Neural crest cell (in vitro differentiated cells): Measurements from ENCODE around the gene ARHGAP9. TPM values are rescaled to one million over a fixed set of nuclear protein-coding genes. Genes with fewer than 3 reads are reported as not detected.

Experiments used
- DNase-seq: peaks from one replicate; pipeline ENCODE4 v3.0.0; 2021; ENCODE audit warnings: low read depth, mixed read lengths, low spot score
- H3K27ac Mint-ChIP-seq: one replicate; pipeline ENCODE4 v1.8.0; 2021; ENCODE audit warnings: mild to moderate bottlenecking, mixed read lengths; ENCODE audit not compliant: unreplicated experiment
- H3K27me3 Mint-ChIP-seq: 2 replicates; pipeline ENCODE4 v1.8.0; 2021; ENCODE audit warnings: low read depth, mild to moderate bottlenecking, mixed read lengths
- H3K36me3 Mint-ChIP-seq: 2 replicates; pipeline ENCODE4 v1.8.0; 2021; ENCODE audit warnings: low read depth, mild to moderate bottlenecking, mixed read lengths
- H3K4me1 Mint-ChIP-seq: 2 replicates; pipeline ENCODE4 v1.8.0; 2021; ENCODE audit warnings: mixed read lengths
- H3K4me3 Mint-ChIP-seq: one replicate; pipeline ENCODE4 v1.8.0; 2021; ENCODE audit warnings: mild to moderate bottlenecking, mixed read lengths
- H3K9me3 Mint-ChIP-seq: 2 replicates; pipeline ENCODE4 v1.8.0; 2021; ENCODE audit warnings: mixed read lengths
- CTCF ChIP-seq: fragments of 200-600 bp; sonication (generic); conservative IDR thresholded peaks from 2 replicates; pipeline ENCODE4 v1.5.0; 2021; ENCODE audit warnings: antibody characterized with exemption, mild to moderate bottlenecking
- long read RNA-seq: library from polyadenylated mRNA; unstranded; transcript quantifications from one replicate; pipeline ENCODE4 v2.0.0, GENCODE V29; 2020
- total RNA-seq: library from RNA; stranded (reverse); gene quantifications from 2 replicates; pipeline ENCODE4 v1.2.1, GENCODE V29; 2021

Gene ARHGAP9
- 0.56 and 1.0 TPM in 2 replicates for total RNA-seq
- long read RNA-seq: 0 reads

- Mint-ChIP-seq H3K9me3 (no peaks in the 10 kb centered on the region), H3K27me3 (peaks cover 81% of the 10 kb centered on the region)
Observed at GRCh38 chr12:57479376-57480115, at the start of gene ARHGAP9. Gene ARHGAP9 (minus strand): TSS chr12:57479866. CDS start chr12:57479406, 460 bp downstream.

GRCh38 chr12:57528831-57529555, 49.3 kb upstream of the ARHGAP9 start:
- no peak for DNase-seq
- peak overlapping the region; percentile 57 for H3K4me3 Mint-ChIP-seq
- no peaks in the 10 kb centered on the region for H3K27me3 Mint-ChIP-seq
- H3K4me1 Mint-ChIP-seq: peaks cover 10% of the 10 kb centered on the region
- peaks cover 4% of the 10 kb centered on the region for H3K36me3 Mint-ChIP-seq
- no peaks in the 10 kb centered on the region for H3K9me3 Mint-ChIP-seq
- H3K27ac Mint-ChIP-seq: no peak overlapping the region
- TF ChIP-seq CTCF: no peak

More at GRCh38 chr12:57479376-57480115, at the start of gene ARHGAP9:
- Mint-ChIP-seq H3K4me3 (no peak within 1 kb of the TSS), H3K36me3 (no peaks in the 10 kb centered on the region), H3K4me1 (peaks cover 1% of the 10 kb centered on the region), H3K27ac (no peak within 1 kb of the TSS)
- no peak for DNase-seq
- TF ChIP-seq CTCF: no peak

- peaks cover 4% of the 10 kb centered on the region for H3K36me3 Mint-ChIP-seq
- H3K4me1 Mint-ChIP-seq: peaks cover 18% of the 10 kb centered on the region
- H3K9me3 Mint-ChIP-seq: no peaks in the 10 kb centered on the region
- no peak overlapping the region for H3K4me3 Mint-ChIP-seq
- no peak overlapping the region for H3K27ac Mint-ChIP-seq
- peaks cover 5% of the 10 kb centered on the region for H3K27me3 Mint-ChIP-seq
- DNase-seq: no peak
- no peak for TF ChIP-seq CTCF
Observed at GRCh38 chr12:57528176-57528575, 48.5 kb upstream of the ARHGAP9 start.

GRCh38 chr12:57527184-57527583, 47.5 kb upstream of the ARHGAP9 start:
- peaks cover 4% of the 10 kb centered on the region for H3K36me3 Mint-ChIP-seq
- peaks cover 6% of the 10 kb centered on the region for H3K27me3 Mint-ChIP-seq
- peaks cover 21% of the 10 kb centered on the region for H3K4me1 Mint-ChIP-seq
- H3K27ac Mint-ChIP-seq: no peak overlapping the region
- no peaks in the 10 kb centered on the region for H3K9me3 Mint-ChIP-seq
- peak overlapping the region; percentile 72 for H3K4me3 Mint-ChIP-seq
- DNase-seq: no peak
- no peak for TF ChIP-seq CTCF

GRCh38 chr12:57526477-57527126, 46.9 kb upstream of the ARHGAP9 start:
- no peak for TF ChIP-seq CTCF
- H3K4me3 Mint-ChIP-seq: peak overlapping the region; percentile 59
- H3K9me3 Mint-ChIP-seq: no peaks in the 10 kb centered on the region
- peak overlapping the region; percentile 27 for H3K27ac Mint-ChIP-seq
- H3K4me1 Mint-ChIP-seq: peaks cover 27% of the 10 kb centered on the region
- peaks cover 4% of the 10 kb centered on the region for H3K36me3 Mint-ChIP-seq
- peaks cover 11% of the 10 kb centered on the region for H3K27me3 Mint-ChIP-seq
- DNase-seq: no peak
